OCI-LY3 (cell line): Measurements from ENCODE around the gene BCAN.

ENCODE experiments used
- CTCF ChIP-seq: fragments of 200-600, 300-600 bp; sonication (generic); IDR thresholded peaks from 2 replicates; pipeline ENCODE4 v1.5.1; 2014; ENCODE audit warnings: antibody characterized with exemption, low read length, low read depth
- EZH2phosphoT487 ChIP-seq: fragments of 200-600 bp; shearing (Covaris generic); IDR thresholded peaks from 2 replicates; pipeline ENCODE4 v1.6.1; 2018; ENCODE audit warnings: antibody characterized with exemption, mixed run types, low read depth

DNA sequence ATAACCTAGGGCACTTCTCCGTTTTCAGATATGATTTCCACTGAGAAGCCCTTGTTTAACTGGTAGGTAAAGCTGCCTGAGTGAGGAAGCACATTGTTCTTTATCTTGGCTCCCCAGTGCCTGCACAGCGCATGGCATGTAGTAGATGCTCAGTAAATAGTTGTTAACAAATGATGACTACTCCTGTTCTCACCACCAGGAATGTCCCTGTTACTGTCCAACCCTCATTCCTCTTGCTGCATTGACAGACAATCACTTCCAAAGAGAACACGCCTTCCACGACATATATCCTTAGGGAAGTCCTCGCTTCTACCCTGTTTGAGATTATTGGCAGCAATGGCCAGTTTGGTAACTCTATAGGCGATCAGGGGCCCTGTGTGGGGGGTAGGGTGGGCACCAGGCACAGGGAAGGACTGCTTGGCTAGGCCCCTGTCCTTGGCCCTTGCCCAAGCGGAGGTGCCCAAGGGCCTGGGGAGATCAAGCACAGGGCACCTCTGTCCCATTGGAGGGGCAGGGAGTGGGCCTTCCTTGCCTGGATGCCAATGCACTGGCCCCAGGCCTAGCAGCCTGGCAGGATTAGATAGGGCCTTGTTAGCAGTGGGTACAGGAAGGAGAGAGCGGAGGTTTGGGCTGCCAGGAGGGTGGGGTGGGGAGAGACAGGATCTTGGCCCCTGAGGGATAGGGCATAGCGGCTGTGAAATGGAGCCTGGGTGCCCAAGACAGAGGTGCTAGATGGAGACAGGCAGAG is 25.1 kb downstream of the BCAN start:
- TF ChIP-seq CTCF: no peak
- no peak for TF ChIP-seq EZH2phosphoT487
